Endothelial cell of umbilical vein (primary cell): ENCODE measurements around the gene MICALL2.

Experiments
- EZH2 ChIP-seq: IDR thresholded peaks from 2 replicates; pipeline ENCODE4 v1.6.1; 2012; ENCODE audit warnings: borderline replicate concordance, low read depth, mild to moderate bottlenecking, moderate library complexity, low read length, inconsistent platforms; ENCODE audit not compliant: severe bottlenecking
- JUN ChIP-seq: IDR thresholded peaks from 2 replicates; pipeline ENCODE4 v1.6.1; 2011; ENCODE audit warnings: borderline replicate concordance, low read depth; ENCODE audit not compliant: insufficient read length, insufficient read depth
- POLR2A ChIP-seq: IDR thresholded peaks from 2 replicates; pipeline ENCODE4 v1.6.1; 2012; ENCODE audit warnings: low read depth, mild to moderate bottlenecking, control low read depth, low read length
- TF ChIP-seq, protein P1 (sequence below), 2 donors: IDR thresholded peaks; 1 replicate in 1 of 2; 2 replicates in 1 of 2; pipeline ENCODE4 v1.5.1; 2011; ENCODE audit warnings: low read length in 2 of 2, mild to moderate bottlenecking in 2 of 2, moderate library complexity in 2 of 2, control low read depth in 1 of 2, inconsistent platforms in 1 of 2, low read depth in 1 of 2; ENCODE audit not compliant: insufficient read depth in 1 of 2; ENCODE audit errors: extremely low read depth in 1 of 2
- TF ChIP-seq, protein P2 (sequence below): IDR thresholded peaks from 2 replicates; pipeline ENCODE4 v1.6.1; 2011; ENCODE audit not compliant: insufficient read depth, insufficient read length

DNA sequence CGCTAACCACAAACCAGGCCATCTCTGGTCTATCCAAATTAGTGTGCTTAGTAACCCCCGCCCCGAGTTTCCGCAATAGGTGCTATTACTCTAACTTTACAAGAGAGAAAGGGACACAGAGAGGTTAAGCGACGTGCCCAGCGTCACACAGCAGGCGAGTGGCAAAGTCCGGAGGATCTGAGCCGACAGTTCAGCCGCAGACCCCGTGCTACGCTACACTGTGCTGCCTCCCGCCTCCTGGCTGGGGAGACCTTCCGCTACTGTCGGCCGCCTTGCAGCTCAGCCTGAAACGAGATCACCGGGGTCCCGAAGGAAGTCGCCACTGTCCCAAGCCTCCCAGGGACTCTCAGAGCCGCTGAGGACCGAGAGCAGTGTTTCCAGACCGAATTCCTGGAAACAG lies 44.1 kb upstream of the MICALL2 start:
- TF ChIP-seq, protein P1, sequence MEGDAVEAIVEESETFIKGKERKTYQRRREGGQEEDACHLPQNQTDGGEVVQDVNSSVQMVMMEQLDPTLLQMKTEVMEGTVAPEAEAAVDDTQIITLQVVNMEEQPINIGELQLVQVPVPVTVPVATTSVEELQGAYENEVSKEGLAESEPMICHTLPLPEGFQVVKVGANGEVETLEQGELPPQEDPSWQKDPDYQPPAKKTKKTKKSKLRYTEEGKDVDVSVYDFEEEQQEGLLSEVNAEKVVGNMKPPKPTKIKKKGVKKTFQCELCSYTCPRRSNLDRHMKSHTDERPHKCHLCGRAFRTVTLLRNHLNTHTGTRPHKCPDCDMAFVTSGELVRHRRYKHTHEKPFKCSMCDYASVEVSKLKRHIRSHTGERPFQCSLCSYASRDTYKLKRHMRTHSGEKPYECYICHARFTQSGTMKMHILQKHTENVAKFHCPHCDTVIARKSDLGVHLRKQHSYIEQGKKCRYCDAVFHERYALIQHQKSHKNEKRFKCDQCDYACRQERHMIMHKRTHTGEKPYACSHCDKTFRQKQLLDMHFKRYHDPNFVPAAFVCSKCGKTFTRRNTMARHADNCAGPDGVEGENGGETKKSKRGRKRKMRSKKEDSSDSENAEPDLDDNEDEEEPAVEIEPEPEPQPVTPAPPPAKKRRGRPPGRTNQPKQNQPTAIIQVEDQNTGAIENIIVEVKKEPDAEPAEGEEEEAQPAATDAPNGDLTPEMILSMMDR (IDR thresholded peaks at IDR 0.05; ENCODE audit: extremely low read depth in 1 of 2, insufficient read depth in 1 of 2, low read depth in 1 of 2, low read length in 2 of 2) = no peak
- TF ChIP-seq JUN (no peak), EZH2 (no peak), POLR2A (no peak)
- TF ChIP-seq, protein P2, sequence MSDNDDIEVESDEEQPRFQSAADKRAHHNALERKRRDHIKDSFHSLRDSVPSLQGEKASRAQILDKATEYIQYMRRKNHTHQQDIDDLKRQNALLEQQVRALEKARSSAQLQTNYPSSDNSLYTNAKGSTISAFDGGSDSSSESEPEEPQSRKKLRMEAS = no peak
